Measurements from ENCODE around the gene KCND2. TPM values are rescaled to one million over a fixed set of nuclear protein-coding genes. Genes with fewer than 3 reads are reported as not detected.

Gene KCND2
- total RNA-seq, 1 donor from 2014 or later, result 0.61 TPM

GRCh38 chr7:120480472-120480871, 207.5 kb downstream of the KCND2 start:
- no peaks in the 10 kb centered on the region for H3K4me1 Mint-ChIP-seq
- H3K27ac Mint-ChIP-seq (ENCODE audit: unreplicated experiment), result no peak overlapping the region
- no peak overlapping the region for H3K4me3 Mint-ChIP-seq
- TF ChIP-seq, protein P1, sequence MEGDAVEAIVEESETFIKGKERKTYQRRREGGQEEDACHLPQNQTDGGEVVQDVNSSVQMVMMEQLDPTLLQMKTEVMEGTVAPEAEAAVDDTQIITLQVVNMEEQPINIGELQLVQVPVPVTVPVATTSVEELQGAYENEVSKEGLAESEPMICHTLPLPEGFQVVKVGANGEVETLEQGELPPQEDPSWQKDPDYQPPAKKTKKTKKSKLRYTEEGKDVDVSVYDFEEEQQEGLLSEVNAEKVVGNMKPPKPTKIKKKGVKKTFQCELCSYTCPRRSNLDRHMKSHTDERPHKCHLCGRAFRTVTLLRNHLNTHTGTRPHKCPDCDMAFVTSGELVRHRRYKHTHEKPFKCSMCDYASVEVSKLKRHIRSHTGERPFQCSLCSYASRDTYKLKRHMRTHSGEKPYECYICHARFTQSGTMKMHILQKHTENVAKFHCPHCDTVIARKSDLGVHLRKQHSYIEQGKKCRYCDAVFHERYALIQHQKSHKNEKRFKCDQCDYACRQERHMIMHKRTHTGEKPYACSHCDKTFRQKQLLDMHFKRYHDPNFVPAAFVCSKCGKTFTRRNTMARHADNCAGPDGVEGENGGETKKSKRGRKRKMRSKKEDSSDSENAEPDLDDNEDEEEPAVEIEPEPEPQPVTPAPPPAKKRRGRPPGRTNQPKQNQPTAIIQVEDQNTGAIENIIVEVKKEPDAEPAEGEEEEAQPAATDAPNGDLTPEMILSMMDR (conservative IDR thresholded peaks at IDR 0.05), result no peak
- no peaks in the 10 kb centered on the region for H3K27me3 Mint-ChIP-seq (ENCODE audit: low read depth)
- no peak for DNase-seq (ENCODE audit: low read depth, low spot score)
- no peaks in the 10 kb centered on the region for H3K36me3 Mint-ChIP-seq (ENCODE audit: low read depth)
- H3K9me3 Mint-ChIP-seq, result peaks cover 3% of the 10 kb centered on the region

- no peaks in the 10 kb centered on the region for H3K4me1 Mint-ChIP-seq
- TF ChIP-seq, protein P1 (conservative IDR thresholded peaks at IDR 0.05), result no peak
- DNase-seq (ENCODE audit: low read depth, low spot score), result no peak
- H3K36me3 Mint-ChIP-seq (ENCODE audit: low read depth), result no peaks in the 10 kb centered on the region
- H3K9me3 Mint-ChIP-seq, result peaks cover 3% of the 10 kb centered on the region
- H3K27ac Mint-ChIP-seq (ENCODE audit: unreplicated experiment), result no peak overlapping the region
- H3K4me3 Mint-ChIP-seq, result no peak overlapping the region
- H3K27me3 Mint-ChIP-seq (ENCODE audit: low read depth), result no peaks in the 10 kb centered on the region
Measured at GRCh38 chr7:120480930-120481329, 208.0 kb downstream of the KCND2 start.

DNA sequence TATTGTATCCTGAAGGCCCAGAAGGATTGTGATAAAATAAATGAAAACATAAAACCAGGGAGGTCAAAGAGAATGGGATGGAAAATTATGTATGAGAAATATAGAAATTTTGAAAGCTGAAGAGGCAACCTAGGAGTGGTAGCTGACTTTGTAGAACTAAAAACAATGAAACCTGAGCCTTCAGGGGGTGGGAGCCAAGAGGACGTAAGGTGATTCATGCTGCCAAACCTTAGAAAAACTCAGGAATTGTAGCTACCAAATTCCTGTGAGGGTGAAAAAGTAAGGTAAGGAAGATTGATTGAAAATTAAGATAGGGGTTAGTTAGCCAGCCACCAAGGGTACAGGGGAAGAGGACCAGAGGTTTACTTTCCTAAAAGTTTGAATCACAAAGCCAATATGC, 213.2 kb downstream of the KCND2 start:
- H3K27me3 Mint-ChIP-seq (ENCODE audit: low read depth), result no peaks in the 10 kb centered on the region
- no peak overlapping the region for H3K4me3 Mint-ChIP-seq
- no peak overlapping the region for H3K27ac Mint-ChIP-seq (ENCODE audit: unreplicated experiment)

DNA sequence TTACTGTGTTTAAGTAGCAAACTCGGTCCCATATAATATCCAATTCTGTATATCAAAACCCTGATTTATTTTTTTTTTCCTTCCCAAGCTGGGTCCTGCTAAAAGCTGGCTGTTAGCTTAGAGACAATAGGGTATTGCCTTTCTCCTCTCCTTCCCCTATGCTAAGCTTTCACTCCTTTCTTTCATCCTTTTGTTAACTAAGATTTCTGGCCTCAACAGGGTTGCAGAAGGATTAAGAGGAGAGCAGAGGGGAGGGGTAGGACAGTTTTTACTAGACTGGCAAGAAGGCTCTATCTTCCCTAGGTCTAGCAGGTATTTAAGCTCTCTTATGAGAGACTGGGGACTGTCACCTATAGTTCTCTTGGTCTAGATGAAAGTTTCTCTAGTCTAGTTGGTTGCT, 229.2 kb downstream of the KCND2 start:
- no peaks in the 10 kb centered on the region for H3K27me3 Mint-ChIP-seq (ENCODE audit: low read depth)
- peaks cover 5% of the 10 kb centered on the region for H3K4me1 Mint-ChIP-seq
- TF ChIP-seq, protein P1 (conservative IDR thresholded peaks at IDR 0.05), result no peak
- no peak overlapping the region for H3K4me3 Mint-ChIP-seq
- peak overlapping the region; percentile 62 for H3K27ac Mint-ChIP-seq (ENCODE audit: unreplicated experiment)
- no peaks in the 10 kb centered on the region for H3K36me3 Mint-ChIP-seq (ENCODE audit: low read depth)
- no peaks in the 10 kb centered on the region for H3K9me3 Mint-ChIP-seq
- no peak for DNase-seq (ENCODE audit: low read depth, low spot score)

More for the DNA sequence above, 213.2 kb downstream of the KCND2 start:
- TF ChIP-seq, protein P1 (conservative IDR thresholded peaks at IDR 0.05), result no peak
- Mint-ChIP-seq H3K9me3 (no peaks in the 10 kb centered on the region), H3K4me1 (no peaks in the 10 kb centered on the region), H3K36me3 (ENCODE audit: low read depth) (no peaks in the 10 kb centered on the region)
- DNase-seq (ENCODE audit: low read depth, low spot score), result no peak

DNA sequence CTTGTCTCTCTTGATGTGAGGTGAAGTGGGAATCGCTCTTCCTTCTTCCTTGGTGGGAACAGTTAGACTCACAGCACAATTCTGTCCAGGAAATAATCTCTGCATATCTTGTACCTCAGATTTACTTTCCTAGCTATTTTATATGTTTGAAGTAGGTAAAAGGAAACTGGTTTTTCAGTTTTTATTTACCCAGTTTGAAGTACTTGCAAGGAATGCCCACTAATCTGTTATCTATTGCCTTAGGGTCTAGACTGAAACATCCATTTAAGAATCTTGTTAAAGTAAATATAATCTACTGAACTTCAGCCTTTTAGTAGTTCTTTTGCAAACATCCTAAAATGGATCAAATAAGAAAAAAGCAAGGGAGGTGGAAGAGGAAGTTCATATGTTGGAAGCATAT, 229.8 kb downstream of the KCND2 start:
- no peak for DNase-seq (ENCODE audit: low read depth, low spot score)
- H3K4me1 Mint-ChIP-seq, result peaks cover 5% of the 10 kb centered on the region
- TF ChIP-seq, protein P1 (conservative IDR thresholded peaks at IDR 0.05), result no peak
- H3K27ac Mint-ChIP-seq (ENCODE audit: unreplicated experiment), result no peak overlapping the region
- no peaks in the 10 kb centered on the region for H3K9me3 Mint-ChIP-seq
- no peak overlapping the region for H3K4me3 Mint-ChIP-seq
- H3K27me3 Mint-ChIP-seq (ENCODE audit: low read depth), result no peaks in the 10 kb centered on the region
- H3K36me3 Mint-ChIP-seq (ENCODE audit: low read depth), result no peaks in the 10 kb centered on the region

GRCh38 chr7:120504386-120504785, 231.4 kb downstream of the KCND2 start:
- TF ChIP-seq, protein P1 (conservative IDR thresholded peaks at IDR 0.05), result no peak
- peaks cover 5% of the 10 kb centered on the region for H3K4me1 Mint-ChIP-seq
- H3K36me3 Mint-ChIP-seq (ENCODE audit: low read depth), result no peaks in the 10 kb centered on the region
- no peak overlapping the region for H3K4me3 Mint-ChIP-seq
- no peak overlapping the region for H3K27ac Mint-ChIP-seq (ENCODE audit: unreplicated experiment)
- H3K9me3 Mint-ChIP-seq, result no peaks in the 10 kb centered on the region
- no peak for DNase-seq (ENCODE audit: low read depth, low spot score)
- no peaks in the 10 kb centered on the region for H3K27me3 Mint-ChIP-seq (ENCODE audit: low read depth)

All from neural crest cell (in vitro differentiated cells).